ENCODE data around the gene BMPR1B.

GRCh38 chr4:95153182-95153581 is 395.4 kb downstream of the BMPR1B start:
- TF ChIP-seq ZBTB44 (tag by site-specific recombination; IDR thresholded peaks at IDR 0.05) (no peak), ZNF776 (tag by site-specific recombination; IDR thresholded peaks at IDR 0.05; ENCODE audit: borderline replicate concordance) (no peak), ZBTB17 (tag by site-specific recombination; IDR thresholded peaks at IDR 0.05) (no peak), ZNF211 (tag by site-specific recombination; IDR thresholded peaks at IDR 0.05; ENCODE audit: low read depth) (no peak), CTCF (tag by site-specific recombination; IDR thresholded peaks at IDR 0.05) (no peak), OVOL3 (tag by site-specific recombination; IDR thresholded peaks at IDR 0.05) (no peak), ZNF280D (tag by site-specific recombination; IDR thresholded peaks at IDR 0.05) (no peak), YY2 (tag by site-specific recombination; IDR thresholded peaks at IDR 0.05) (no peak), HOXA7 (CRISPR knock-in tag; IDR thresholded peaks at IDR 0.05; ENCODE audit: borderline replicate concordance) (no peak), ZBTB7A (tag by site-specific recombination; IDR thresholded peaks at IDR 0.05; ENCODE audit: low read depth) (no peak), TCF7L2 (IDR thresholded peaks at IDR 0.05; ENCODE audit: borderline replicate concordance, low read depth, low read length) (no peak), ZBTB8A (tag by site-specific recombination; IDR thresholded peaks at IDR 0.05) (no peak), ZNF777 (tag by site-specific recombination; IDR thresholded peaks at IDR 0.05; ENCODE audit: borderline replicate concordance) (no peak), ZBTB21 (tag by site-specific recombination; IDR thresholded peaks at IDR 0.05) (no peak)

Data from HEK293 (cell line).